ENCODE results near the gene MYO15B.

MYO15B gene

GRCh38 chr17:75664099-75664549 is 76.5 kb downstream of the MYO15B start:
- DNase-seq: no peak

GRCh38 chr17:75665981-75666380 is 78.4 kb downstream of the MYO15B start:
- no peak for DNase-seq

GRCh38 chr17:75666959-75667790 is 79.6 kb downstream of the MYO15B start, which contains the start of the genes RECQL5 and SAP30BP:
TSS of gene RECQL5 (minus strand) at chr17:75667154. CDS start at chr17:75666557, 597 bp downstream.
TSS of gene SAP30BP (plus strand) at chr17:75667338. CDS start at chr17:75667373, 35 bp downstream.
- DNase-seq: peak; percentile 82 to 99 (median 95)

GRCh38 chr17:75667825-75668224 is 80.2 kb downstream of the MYO15B start:
- no peak for DNase-seq

GRCh38 chr17:75668489-75668888 is 80.9 kb downstream of the MYO15B start:
- no peak for DNase-seq

GRCh38 chr17:75670868-75671267 is 83.3 kb downstream of the MYO15B start:
- no peak for DNase-seq

GRCh38 chr17:75672011-75672410 is 84.4 kb downstream of the MYO15B start:
- no peak for DNase-seq

- no peak for DNase-seq
Observed at GRCh38 chr17:75673487-75673886, 85.9 kb downstream of the MYO15B start.

Measured in hypothalamus (tissue), 51 donors.